ENCODE measurements around the gene LENG8. TPM values are rescaled to one million over a fixed set of nuclear protein-coding genes. Genes with fewer than 3 reads are reported as not detected.

The LENG8 gene
- total RNA-seq, 1 experiment from 2014 or later, result 148 TPM

- Histone ChIP-seq H4K20me1 (ENCODE audit: control insufficient read depth, insufficient read depth, insufficient read length) (no peaks in the 10 kb centered on the region), H2BK15ac (ENCODE audit: low read depth, low read length) (no peak overlapping the region), H4K8ac (replicated peaks; ENCODE audit: insufficient read length, low read depth, low read length) (no peak overlapping the region), H3K4me1 (ENCODE audit: insufficient read depth, low read length) (no peaks in the 10 kb centered on the region), H3K18ac (ENCODE audit: insufficient read length, low read depth, low read length) (no peak overlapping the region), H3K4me2 (ENCODE audit: insufficient read depth, insufficient read length, low read length) (no peak overlapping the region), H3K56ac (ENCODE audit: insufficient read length, low read depth, low read length) (no peak overlapping the region), H3K27me3 (ENCODE audit: insufficient read depth, low read length) (no peaks in the 10 kb centered on the region), H2BK20ac (ENCODE audit: low read depth, low read length, poor library complexity, severe bottlenecking) (no peak overlapping the region), H2BK120ac (ENCODE audit: low read depth, low read length, poor library complexity, severe bottlenecking) (no peak overlapping the region), H3K9ac (ENCODE audit: extremely low read depth, insufficient read length, low read length) (no peak overlapping the region), H3K79me2 (ENCODE audit: insufficient read depth, low read length) (no peaks in the 10 kb centered on the region), H3K23ac (ENCODE audit: insufficient read length, low read depth, low read length) (no peak overlapping the region), H4K91ac (ENCODE audit: insufficient read length, low read depth, low read length) (no peak overlapping the region), H3K79me1 (ENCODE audit: insufficient read depth, low read depth, low read length, poor library complexity, severe bottlenecking) (no peaks in the 10 kb centered on the region), H3K27ac (ENCODE audit: insufficient read length, low read depth, low read length) (no peak overlapping the region), H3K14ac (ENCODE audit: insufficient read depth, low read length) (no peak overlapping the region), H2AFZ (ENCODE audit: low read length) (no peak overlapping the region), H3T11ph (ENCODE audit: low read length) (no peak overlapping the region), H3K23me2 (ENCODE audit: insufficient read length, low read depth, low read length, poor library complexity, severe bottlenecking) (peaks cover 8% of the 10 kb centered on the region), H2BK5ac (ENCODE audit: insufficient read length, low read length) (no peak overlapping the region), H3K9me3 (ENCODE audit: control insufficient read depth, low read depth, low read length) (no peaks in the 10 kb centered on the region), H2AK5ac (ENCODE audit: insufficient read length, low read length) (no peak overlapping the region), H4K5ac (ENCODE audit: insufficient read length, low read depth, low read length) (no peak overlapping the region), H2BK12ac (ENCODE audit: insufficient read length, low read depth, low read length) (no peak overlapping the region), H3K4ac (ENCODE audit: low read depth, low read length) (no peak overlapping the region)
- no peak for DNase-seq
- TF ChIP-seq CTCF (conservative IDR thresholded peaks at IDR 0.05), result no peak
- H3K9me3 Mint-ChIP-seq, result peaks cover 0 to 2% of the 10 kb centered on the region in 2 experiments; a peak in 1 of 5 replicates
- WGBS (ENCODE audit: extremely low coverage, insufficient read length, low lambda C conversion rate), result no CpG with 5 or more reads among the region's 11 CpGs
- H3K4me3 Mint-ChIP-seq, result peak overlapping the region in 1 of 2 experiments; percentile 38; a peak in 2 of 5 replicates
- H3K4me1 Mint-ChIP-seq, result peaks cover 5 to 7% of the 10 kb centered on the region in 2 experiments; a peak in 3 of 4 replicates
- no peaks in the 10 kb centered on the region for H3K27me3 Mint-ChIP-seq (ENCODE audit: low read depth)
- peaks cover 39 to 76% (median 74%) of the 10 kb centered on the region in 3 experiments; a peak in 6 of 7 replicates for H3K36me3 Mint-ChIP-seq (ENCODE audit: insufficient read depth in 1 of 3, low read depth in 3 of 3)
- H3K27ac Mint-ChIP-seq, result peak overlapping the region in 2 of 3 experiments; percentile 91 to 95; a peak in 6 of 7 replicates
These were observed 9.8 kb downstream of the LENG8 start for GRCh38 chr19:54458648-54459281.

All from H9 (cell line).